HepG2 (cell line): ENCODE data around the gene APOL4. TPM values are rescaled to one million over a fixed set of nuclear protein-coding genes. Genes with fewer than 3 reads are reported as not detected.

ENCODE experiments used
- CHD2 ChIP-seq: IDR thresholded peaks from 2 replicates; pipeline ENCODE4 v1.6.1; 2011; ENCODE audit warnings: low read depth, low read length, improper control_type of control experiment
- GABPA ChIP-seq, 2 experiments: IDR thresholded peaks; 2 replicates each; pipeline ENCODE4 v1.6.1; 2011 to 2016; ENCODE audit warnings: low read depth in 2 of 2, low read length in 1 of 2, missing biosample characterization in 1 of 2, missing genetic modification characterization in 1 of 2
- KDM3A ChIP-seq: IDR thresholded peaks from 2 replicates; pipeline ENCODE4 v1.6.1; 2018; ENCODE audit warnings: low read depth, missing compliant biosample characterization
- MBD4 ChIP-seq: IDR thresholded peaks from 2 replicates; pipeline ENCODE4 v1.6.1; 2012; ENCODE audit warnings: low read length, inconsistent platforms, borderline replicate concordance
- MEIS2 ChIP-seq: sonication (generic); formaldehyde crosslinking; IDR thresholded peaks from 2 replicates; pipeline ENCODE4 v1.9.0; 2021; ENCODE audit warnings: mild to moderate bottlenecking, missing genetic modification reagents
- MXI1 ChIP-seq: IDR thresholded peaks from 3 replicates; pipeline ENCODE4 v1.6.1; 2012; ENCODE audit warnings: low read depth, low read length, inconsistent platforms, borderline replicate concordance
- NFKB2 ChIP-seq: sonication (generic); formaldehyde crosslinking; IDR thresholded peaks from 2 replicates; pipeline ENCODE4 v1.4.0; 2020; ENCODE audit warnings: missing genetic modification reagents, borderline replicate concordance
- PATZ1 ChIP-seq: sonication (generic); formaldehyde crosslinking; IDR thresholded peaks from 2 replicates; pipeline ENCODE4 v1.4.0; 2020; ENCODE audit warnings: missing genetic modification reagents
- POLR2AphosphoS2 ChIP-seq: IDR thresholded peaks from 2 replicates; pipeline ENCODE4 v1.6.1; 2011; ENCODE audit warnings: low read depth, low read length, improper control_type of control experiment
- PRDM10 ChIP-seq: sonication (generic); formaldehyde crosslinking; IDR thresholded peaks from 2 replicates; pipeline ENCODE4 v1.4.0; 2020; ENCODE audit warnings: low read depth, missing genetic modification reagents
- SMYD3 ChIP-seq: sonication (generic); formaldehyde crosslinking; IDR thresholded peaks from 2 replicates; pipeline ENCODE4 v1.8.1; 2023; ENCODE audit warnings: mild to moderate bottlenecking, missing genetic modification reagents
- THAP7 ChIP-seq: sonication (generic); formaldehyde crosslinking; IDR thresholded peaks from 2 replicates; pipeline ENCODE4 v1.8.1; 2023; ENCODE audit warnings: mild to moderate bottlenecking, missing genetic modification reagents
- TRIM24 ChIP-seq: sonication (generic); formaldehyde crosslinking; IDR thresholded peaks from 2 replicates; pipeline ENCODE4 v1.8.0; 2022; ENCODE audit warnings: mild to moderate bottlenecking, missing genetic modification reagents
- ZBTB49 ChIP-seq: sonication (generic); formaldehyde crosslinking; IDR thresholded peaks from 2 replicates; pipeline ENCODE4 v1.4.0; 2020; ENCODE audit warnings: missing genetic modification reagents, borderline replicate concordance
- ZNF451 ChIP-seq: sonication (generic); formaldehyde crosslinking; IDR thresholded peaks from 2 replicates; pipeline ENCODE4 v1.5.0; 2020; ENCODE audit warnings: mild to moderate bottlenecking, missing genetic modification reagents
- ZNF607 ChIP-seq: sonication (generic); formaldehyde crosslinking; IDR thresholded peaks from 2 replicates; pipeline ENCODE4 v1.5.1; 2020; ENCODE audit warnings: missing genetic modification reagents, mild to moderate bottlenecking, borderline replicate concordance
- ZNF703 ChIP-seq: sonication (generic); formaldehyde crosslinking; IDR thresholded peaks from 2 replicates; pipeline ENCODE4 v1.5.1; 2020; ENCODE audit warnings: missing genetic modification reagents, mild to moderate bottlenecking, moderate library complexity, borderline replicate concordance
- polyA plus RNA-seq, 8 experiments: library from polyadenylated mRNA; depleted of rRNA in 3 of 8; stranded (reverse) in 7 of 8; unstranded in 1 of 8; fragments of >200 nt; fragmentation: Illumina TruSeq in 4 of 8; extraction: Trizol in 4 of 8; gene quantifications; 2 replicates each; pipeline versions ENCODE4 v1.2.1 to v1.2.3, GENCODE V29; 2011 to 2016; ENCODE audit warnings: low read depth in 4 of 8, missing spikeins in 1 of 8, mixed read lengths in 1 of 8; ENCODE audit not compliant: insufficient read depth in 1 of 8
- total RNA-seq, 5 experiments: library from RNA; depleted of rRNA; stranded (reverse); fragments of >200 nt; fragmentation: Illumina TruSeq; extraction: Trizol; gene quantifications; 2 replicates each; pipeline ENCODE4 v1.2.3, GENCODE V29; 2016; ENCODE audit warnings: low read depth in 1 of 5
- TF ChIP-seq, protein P1 (sequence below): IDR thresholded peaks from 2 replicates; pipeline ENCODE4 v1.6.1; 2016; ENCODE audit warnings: mild to moderate bottlenecking

The APOL4 gene
- total and polyA plus RNA-seq, 2 of the 13 experiments (the other 11 are each of a cell fraction or from before 2014, with no cell fraction given) = 0.77 to 2.8 TPM

- TF ChIP-seq PATZ1 (CRISPR knock-in tag) (peak; percentile 39; the same call in 1 of the 2 replicates), PRDM10 (CRISPR knock-in tag) (peak; percentile 27; the same call in 1 of the 2 replicates), MEIS2 (CRISPR knock-in tag) (no peak; the same call in 1 of the 2 replicates), MBD4 (no peak), POLR2AphosphoS2 (no peak), SMYD3 (CRISPR knock-in tag) (0 out of 2 replicates have a peak, but pooled peaks have one; percentile 49), ZNF607 (CRISPR knock-in tag) (no peak), ZBTB49 (CRISPR knock-in tag) (no peak), MXI1 (peak; percentile 97; the same call in 2 of the 3 replicates), NFKB2 (CRISPR knock-in tag) (no peak), ZNF703 (no peak), KDM3A (CRISPR knock-in tag) (peak; percentile 64; the same call in 1 of the 2 replicates), THAP7 (CRISPR knock-in tag) (no peak), TRIM24 (CRISPR knock-in tag) (no peak), GABPA (IDR thresholded peaks at IDR 0.05; ENCODE audit: low read depth, low read length) (no peak), GABPA (CRISPR knock-in tag; IDR thresholded peaks at IDR 0.05; ENCODE audit: low read depth) (peak; percentile 63), ZNF451 (CRISPR knock-in tag) (no peak; the same call in 1 of the 2 replicates), CHD2 (no peak)
- TF ChIP-seq, protein P1, sequence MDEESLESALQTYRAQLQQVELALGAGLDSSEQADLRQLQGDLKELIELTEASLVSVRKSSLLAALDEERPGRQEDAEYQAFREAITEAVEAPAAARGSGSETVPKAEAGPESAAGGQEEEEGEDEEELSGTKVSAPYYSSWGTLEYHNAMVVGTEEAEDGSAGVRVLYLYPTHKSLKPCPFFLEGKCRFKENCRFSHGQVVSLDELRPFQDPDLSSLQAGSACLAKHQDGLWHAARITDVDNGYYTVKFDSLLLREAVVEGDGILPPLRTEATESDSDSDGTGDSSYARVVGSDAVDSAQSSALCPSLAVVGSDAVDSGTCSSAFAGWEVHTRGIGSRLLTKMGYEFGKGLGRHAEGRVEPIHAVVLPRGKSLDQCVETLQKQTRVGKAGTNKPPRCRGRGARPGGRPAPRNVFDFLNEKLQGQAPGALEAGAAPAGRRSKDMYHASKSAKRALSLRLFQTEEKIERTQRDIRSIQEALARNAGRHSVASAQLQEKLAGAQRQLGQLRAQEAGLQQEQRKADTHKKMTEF (CRISPR knock-in tag) = peak; percentile 68
These were observed 38.0 kb upstream of the APOL4 start, which contains the start of gene APOL2 (continued) for GRCh38 chr22:36239401-36240171.
